GM12875 (cell line): Measurements from ENCODE around the gene ABCA2.
A peak's percentile ranks its signal among the peaks of the same experiment; 100 is the strongest.

Source experiments
- H3K4me3 ChIP-seq: one replicate; pipeline ENCODE4 v1.5.1; 2011; ENCODE audit warnings: low read depth, low read length, control low read depth
- CTCF ChIP-seq: IDR thresholded peaks from 2 replicates; pipeline ENCODE4 v1.5.1; 2011; ENCODE audit warnings: low read depth, mild to moderate bottlenecking, control low read depth, inconsistent platforms, low read length, moderate library complexity, borderline replicate concordance; ENCODE audit not compliant: insufficient read depth

ABCA2 gene

GRCh38 chr9:137027369-137028262 is at the start of gene ABCA2:
Gene ABCA2, minus strand, starts transcription at chr9:137028237. Its CDS starts 97 bp downstream, at chr9:137028140.
- H3K4me3 ChIP-seq, result peak within 1 kb of the TSS; percentile 43
- TF ChIP-seq CTCF, result no peak

- H3K4me3 ChIP-seq, result peak within 1 kb of the TSS; percentile 86
- TF ChIP-seq CTCF, result no peak
Measured at GRCh38 chr9:137077010-137077747, 49.1 kb upstream of the ABCA2 start, which contains the start of gene UAP1L1. Gene UAP1L1, plus strand, starts transcription at chr9:137077517. Its CDS starts 16 bp downstream, at chr9:137077533.

GRCh38 chr9:137076636-137077009 is 48.6 kb upstream of the ABCA2 start:
- no peak for TF ChIP-seq CTCF
- H3K4me3 ChIP-seq, result peak overlapping the region; percentile 86

GRCh38 chr9:137075275-137075775 is 47.3 kb upstream of the ABCA2 start:
- H3K4me3 ChIP-seq, result no peak overlapping the region
- TF ChIP-seq CTCF, result no peak

GRCh38 chr9:137074657-137075274 is 46.7 kb upstream of the ABCA2 start:
- no peak overlapping the region for H3K4me3 ChIP-seq
- no peak for TF ChIP-seq CTCF

GRCh38 chr9:137073992-137074399 is 46.0 kb upstream of the ABCA2 start:
- no peak overlapping the region for H3K4me3 ChIP-seq
- TF ChIP-seq CTCF, result no peak
